Prostate gland (tissue), 2 donors: ENCODE results near the gene LRRC2.

Source experiments
- CTCF ChIP-seq, 4 experiments: fragments of 200-600 bp in 2 of 4; fragments of 450-650 bp in 2 of 4; sonication (generic) in 2 of 4; IDR thresholded peaks; 1 replicate in 3 of 4; 2 replicates in 1 of 4; pipeline ENCODE4 v1.5.1; 2016 to 2019; ENCODE audit warnings: antibody characterized with exemption in 4 of 4, mild to moderate bottlenecking in 2 of 4, moderate library complexity in 2 of 4
- POLR2A ChIP-seq: fragments of 450-650 bp; IDR thresholded peaks from one replicate; pipeline ENCODE4 v1.6.1; 2016; ENCODE audit warnings: antibody characterized with exemption, mild to moderate bottlenecking
- POLR2AphosphoS5 ChIP-seq: sonication (generic); formaldehyde crosslinking; IDR thresholded peaks from one replicate; pipeline ENCODE4 v1.6.1; 2017; ENCODE audit warnings: antibody characterized with exemption

- TF ChIP-seq CTCF (IDR thresholded peaks at IDR 0.05): no peak
- TF ChIP-seq POLR2AphosphoS5: no peak
- no peak for TF ChIP-seq POLR2A
Measured at GRCh38 chr3:46595819-46596314, 29.8 kb upstream of the LRRC2 start.
